ENCODE measurements around the gene IL17RA. TPM values are rescaled to one million over a fixed set of nuclear protein-coding genes. Genes with fewer than 3 reads are reported as not detected.

IL17RA gene
- polyA plus RNA-seq, 1 donor (not counting 4 experiments of a cell fraction or from before 2014, with no cell fraction given), result 6.0 TPM

- H2AFZ ChIP-seq (ENCODE audit: control insufficient read depth, low read length), result no peak overlapping the region
- H3K9me3 ChIP-seq (ENCODE audit: control insufficient read depth, low read depth, low read length), result no peaks in the 10 kb centered on the region
- H3K4me1 ChIP-seq (ENCODE audit: control insufficient read depth, extremely low read depth, insufficient read depth, low read length), result no peaks in the 10 kb centered on the region
- H3K4me3 ChIP-seq (ENCODE audit: control insufficient read depth in 2 of 3, extremely low read depth in 1 of 3, insufficient read depth in 2 of 3, low read depth in 1 of 3, low read length in 3 of 3), result no peak overlapping the region
- H3K4me2 ChIP-seq (ENCODE audit: control insufficient read depth, extremely low read depth, insufficient read depth, low read depth, low read length), result no peak overlapping the region
- dilution Hi-C loops (cut with MboI; ENCODE audit: extremely low pct_ligation_motif_present, low sequenced_read_pairs), result no loop called here
- no peaks in the 10 kb centered on the region for H4K20me1 ChIP-seq (ENCODE audit: control insufficient read depth, extremely low read depth, insufficient read depth, low read length)
- H3K36me3 ChIP-seq (ENCODE audit: control insufficient read depth in 2 of 2, extremely low read depth in 1 of 2, insufficient read depth in 2 of 2, low read length in 2 of 2), result peaks cover 17 to 19% of the 10 kb centered on the region in 2 experiments
- no peaks in the 10 kb centered on the region for H3K9me1 ChIP-seq (ENCODE audit: control insufficient read depth, extremely low read depth, insufficient read depth, low read length)
- no peak overlapping the region for H3K9ac ChIP-seq (ENCODE audit: control insufficient read depth, extremely low read depth, insufficient read depth, low read length)
- no peaks in the 10 kb centered on the region for H3K27me3 ChIP-seq (ENCODE audit: control insufficient read depth, extremely low read depth, insufficient read depth, low read length)
- no peak overlapping the region for H3K27ac ChIP-seq (ENCODE audit: control insufficient read depth, insufficient read depth, low read length)
- DNase-seq (ENCODE audit: low read depth, low spot score) (no peak), FAIRE-seq (no peak)
- TF ChIP-seq EZH2 (IDR thresholded peaks at IDR 0.05; ENCODE audit: low read length) (no peak), CTCF (optimal IDR thresholded peaks at IDR 0.05 in 1 of 3, IDR thresholded peaks at IDR 0.05 in 1 of 3, conservative IDR thresholded peaks at IDR 0.05 in 1 of 3; ENCODE audit: extremely low read depth in 1 of 3, insufficient read depth in 2 of 3, low read length in 3 of 3) (no peak)
- H3K79me2 ChIP-seq (ENCODE audit: control insufficient read depth, insufficient read depth, low read length), result peaks cover 3% of the 10 kb centered on the region
Observed at GRCh38 chr22:17143101-17143500, 58.3 kb downstream of the IL17RA start.

GRCh38 chr22:17143826-17144225 is 59.0 kb downstream of the IL17RA start:
- Histone ChIP-seq H3K36me3 (ENCODE audit: control insufficient read depth in 2 of 2, extremely low read depth in 1 of 2, insufficient read depth in 2 of 2, low read length in 2 of 2) (peaks cover 19 to 21% of the 10 kb centered on the region in 2 experiments), H3K27me3 (ENCODE audit: control insufficient read depth, extremely low read depth, insufficient read depth, low read length) (no peaks in the 10 kb centered on the region), H3K4me2 (ENCODE audit: control insufficient read depth, extremely low read depth, insufficient read depth, low read depth, low read length) (no peak overlapping the region), H3K9me3 (ENCODE audit: control insufficient read depth, low read depth, low read length) (no peaks in the 10 kb centered on the region), H3K4me1 (ENCODE audit: control insufficient read depth, extremely low read depth, insufficient read depth, low read length) (no peaks in the 10 kb centered on the region), H4K20me1 (ENCODE audit: control insufficient read depth, extremely low read depth, insufficient read depth, low read length) (no peaks in the 10 kb centered on the region), H3K4me3 (ENCODE audit: control insufficient read depth in 2 of 3, extremely low read depth in 1 of 3, insufficient read depth in 2 of 3, low read depth in 1 of 3, low read length in 3 of 3) (no peak overlapping the region), H3K79me2 (ENCODE audit: control insufficient read depth, insufficient read depth, low read length) (peaks cover 3% of the 10 kb centered on the region), H2AFZ (ENCODE audit: control insufficient read depth, low read length) (no peak overlapping the region), H3K9me1 (ENCODE audit: control insufficient read depth, extremely low read depth, insufficient read depth, low read length) (no peaks in the 10 kb centered on the region), H3K9ac (ENCODE audit: control insufficient read depth, extremely low read depth, insufficient read depth, low read length) (no peak overlapping the region), H3K27ac (ENCODE audit: control insufficient read depth, insufficient read depth, low read length) (no peak overlapping the region)
- FAIRE-seq (no peak), DNase-seq (ENCODE audit: low read depth, low spot score) (no peak)
- no peak for TF ChIP-seq EZH2 (IDR thresholded peaks at IDR 0.05; ENCODE audit: low read length)
- TF ChIP-seq CTCF (optimal IDR thresholded peaks at IDR 0.05 in 1 of 3, IDR thresholded peaks at IDR 0.05 in 1 of 3, conservative IDR thresholded peaks at IDR 0.05 in 1 of 3; ENCODE audit: extremely low read depth in 1 of 3, insufficient read depth in 2 of 3, low read length in 3 of 3), result no peak
- dilution Hi-C loops (cut with MboI; ENCODE audit: extremely low pct_ligation_motif_present, low sequenced_read_pairs), result no loop called here

Measured in keratinocyte (primary cell).